Neuronal stem cell (in vitro differentiated cells): Measurements from ENCODE around the gene TEX28.

Experiments used
- DNase-seq: peaks from one replicate; pipeline ENCODE4 v3.0.0-alpha.2; 2013; ENCODE audit warnings: low spot score
- H2AFZ ChIP-seq: one replicate; pipeline ENCODE4 v1.6.1; 2013; ENCODE audit warnings: mild to moderate bottlenecking, low read length, inconsistent platforms
- H2AK5ac ChIP-seq: 2 replicates; pipeline ENCODE4 v1.6.1; 2013; ENCODE audit warnings: low read depth, mild to moderate bottlenecking, inconsistent platforms, low read length, moderate library complexity, mixed read lengths
- H2BK120ac ChIP-seq: 2 replicates; pipeline ENCODE4 v1.6.1; 2013; ENCODE audit warnings: low read depth, mild to moderate bottlenecking, inconsistent platforms, low read length, moderate library complexity, mixed read lengths
- H2BK12ac ChIP-seq: one replicate; pipeline ENCODE4 v1.6.1; 2013; ENCODE audit warnings: low read length, inconsistent platforms
- H2BK15ac ChIP-seq: 2 replicates; pipeline ENCODE4 v1.6.1; 2013; ENCODE audit warnings: mild to moderate bottlenecking, low read length, inconsistent platforms, mixed read lengths
- H2BK5ac ChIP-seq: one replicate; pipeline ENCODE4 v1.6.1; 2013; ENCODE audit warnings: inconsistent platforms, mild to moderate bottlenecking, low read length, moderate library complexity
- H3K14ac ChIP-seq: one replicate; pipeline ENCODE4 v1.6.1; 2013; ENCODE audit warnings: low read length, inconsistent platforms
- H3K18ac ChIP-seq: 2 replicates; pipeline ENCODE4 v1.6.1; 2013; ENCODE audit warnings: low read length, inconsistent platforms
- H3K23ac ChIP-seq: 2 replicates; pipeline ENCODE4 v1.6.1; 2013; ENCODE audit warnings: low read depth, mild to moderate bottlenecking, mixed read lengths, low read length, inconsistent platforms; ENCODE audit not compliant: poor library complexity
- H3K27ac ChIP-seq: replicated peaks from 3 replicates; pipeline ENCODE4 v1.5.1; 2013; ENCODE audit warnings: low read length, inconsistent platforms
- H3K27me3 ChIP-seq, 3 experiments: 2 replicates each; pipeline ENCODE4 v1.6.1; 2013; ENCODE audit warnings: low read length in 3 of 3, mild to moderate bottlenecking in 2 of 3, inconsistent platforms in 1 of 3, low read depth in 1 of 3, mixed read lengths in 1 of 3, moderate library complexity in 1 of 3; ENCODE audit not compliant: control insufficient read depth in 3 of 3, insufficient read depth in 3 of 3
- H3K36me3 ChIP-seq, 2 donors: replicated peaks in 1 of 2; 2 replicates each; pipeline ENCODE4 v1.6.1; 2013; ENCODE audit warnings: low read length in 2 of 2; ENCODE audit not compliant: control insufficient read depth in 2 of 2, insufficient read depth in 2 of 2
- H3K4ac ChIP-seq: 2 replicates; pipeline ENCODE4 v1.6.1; 2013; ENCODE audit warnings: inconsistent platforms, mild to moderate bottlenecking, low read length, moderate library complexity
- H3K4me1 ChIP-seq, 2 donors: 1 replicate in 1 of 2; 2 replicates in 1 of 2; pipeline ENCODE4 v1.6.1; 2013; ENCODE audit warnings: low read length in 2 of 2, low read depth in 1 of 2; ENCODE audit not compliant: control insufficient read depth in 2 of 2, insufficient read depth in 1 of 2
- H3K4me2 ChIP-seq: one replicate; pipeline ENCODE4 v1.6.1; 2013; ENCODE audit warnings: mild to moderate bottlenecking, low read length, inconsistent platforms; ENCODE audit not compliant: insufficient read depth, poor library complexity, severe bottlenecking
- H3K4me3 ChIP-seq, 2 donors: 2 replicates each; pipeline ENCODE4 v1.5.1; 2013; ENCODE audit warnings: low read length in 2 of 2, mild to moderate bottlenecking in 2 of 2, inconsistent platforms in 1 of 2, moderate library complexity in 1 of 2
- H3K79me1 ChIP-seq: one replicate; pipeline ENCODE4 v1.6.1; 2013; ENCODE audit warnings: low read depth, mild to moderate bottlenecking, inconsistent platforms, low read length, moderate library complexity
- H3K9ac ChIP-seq: one replicate; pipeline ENCODE4 v1.6.1; 2013; ENCODE audit warnings: mild to moderate bottlenecking, low read depth, low read length, inconsistent platforms; ENCODE audit not compliant: poor library complexity
- H3K9me3 ChIP-seq, 2 donors: replicated peaks in 1 of 2; 2 replicates each; pipeline versions ENCODE3 to v1.6.1; 2013; ENCODE audit warnings: low read length in 2 of 2, mild to moderate bottlenecking in 2 of 2, inconsistent platforms in 1 of 2, low read depth in 1 of 2, mixed read lengths in 1 of 2, moderate library complexity in 1 of 2; ENCODE audit not compliant: control insufficient read depth in 2 of 2, insufficient read depth in 1 of 2
- H4K8ac ChIP-seq: one replicate; pipeline ENCODE4 v1.6.1; 2013; ENCODE audit warnings: low read depth, mild to moderate bottlenecking, inconsistent platforms, low read length, moderate library complexity
- H4K91ac ChIP-seq: one replicate; pipeline ENCODE4 v1.6.1; 2013; ENCODE audit warnings: low read length, low read depth, mild to moderate bottlenecking, inconsistent platforms; ENCODE audit not compliant: poor library complexity
- WGBS, 2 donors: extraction: QIAGEN DNeasy Blood & Tissue Kit; methylation state at CpG; one replicate each; pipeline ENCODE4 v1.1.7; 2013; ENCODE audit warnings: missing lambda C conversion rate in 2 of 2, mixed read lengths in 1 of 2; ENCODE audit not compliant: insufficient read length in 2 of 2, insufficient replicate concordance in 1 of 2; ENCODE audit errors: extremely low coverage in 2 of 2; 5-methylcytosine and 5-hydroxymethylcytosine counted together

The TEX28 gene

DNA sequence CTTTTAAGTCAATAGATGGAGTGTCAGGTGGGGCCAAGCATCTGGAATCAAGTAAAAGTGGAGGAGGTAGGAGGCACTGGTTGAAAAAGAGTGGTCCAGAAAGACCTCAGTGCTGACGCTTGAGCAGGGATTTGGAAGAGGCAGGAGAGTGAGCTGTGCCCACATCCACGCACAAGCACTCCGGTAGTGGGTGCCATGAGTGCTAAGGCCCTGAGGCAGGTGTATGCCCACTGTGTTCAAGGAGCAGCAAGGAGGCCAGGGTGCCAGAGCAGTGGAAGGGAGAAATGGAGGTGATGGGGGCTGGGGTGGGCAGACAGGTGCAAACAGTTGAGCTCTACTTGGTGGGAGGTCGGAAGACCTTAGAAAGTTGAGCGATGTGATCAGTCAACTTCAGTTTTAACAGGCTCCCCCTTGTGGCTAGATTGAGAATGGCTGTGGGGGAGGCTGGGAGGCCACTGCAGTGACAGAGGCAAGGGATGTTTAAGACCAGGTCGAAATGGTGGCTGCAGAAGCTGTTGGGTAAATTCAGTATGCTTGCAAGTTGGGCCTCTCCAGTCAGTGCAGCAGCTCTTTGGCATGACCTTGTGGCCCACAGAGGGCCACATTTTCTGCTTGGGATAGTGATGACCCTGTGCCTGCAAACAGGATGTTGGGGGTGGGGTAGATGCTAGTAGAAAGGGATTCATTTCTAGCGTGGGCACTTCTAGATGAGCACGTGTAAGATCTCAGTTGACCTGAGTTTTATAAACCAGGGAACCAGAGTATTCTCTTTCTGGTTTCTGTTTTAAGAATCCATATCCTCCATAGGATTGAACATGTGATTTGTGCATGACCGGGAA, 13.4 kb upstream of the TEX28 start:
- no peak overlapping the region for H2AK5ac ChIP-seq
- H3K4ac ChIP-seq: no peak overlapping the region
- no peak overlapping the region for H4K8ac ChIP-seq
- H3K23ac ChIP-seq: no peak overlapping the region
- no peak overlapping the region for H3K4me3 ChIP-seq
- no CpG with 5 or more reads among the region's 9 CpGs for WGBS, 2 donors
- H3K4me1 ChIP-seq: peaks cover 10% of the 10 kb centered on the region in 2 donors
- no peaks in the 10 kb centered on the region for H3K79me1 ChIP-seq
- no peak overlapping the region for H3K9ac ChIP-seq
- H3K9me3 ChIP-seq: no peaks in the 10 kb centered on the region
- no peaks in the 10 kb centered on the region for H3K36me3 ChIP-seq
- H3K14ac ChIP-seq: no peak overlapping the region
- no peak overlapping the region for H3K4me2 ChIP-seq
- no peak overlapping the region for H4K91ac ChIP-seq
- no peak overlapping the region for H2BK5ac ChIP-seq
- H3K18ac ChIP-seq: no peak overlapping the region
- no peak overlapping the region for H2AFZ ChIP-seq
- DNase-seq: peak; percentile 36
- peaks cover 0 to 47% (median 0%) of the 10 kb centered on the region in 3 experiments for H3K27me3 ChIP-seq
- H2BK120ac ChIP-seq: no peak overlapping the region
- H2BK15ac ChIP-seq: no peak overlapping the region
- H2BK12ac ChIP-seq: no peak overlapping the region
- H3K27ac ChIP-seq: no peak overlapping the region

DNA sequence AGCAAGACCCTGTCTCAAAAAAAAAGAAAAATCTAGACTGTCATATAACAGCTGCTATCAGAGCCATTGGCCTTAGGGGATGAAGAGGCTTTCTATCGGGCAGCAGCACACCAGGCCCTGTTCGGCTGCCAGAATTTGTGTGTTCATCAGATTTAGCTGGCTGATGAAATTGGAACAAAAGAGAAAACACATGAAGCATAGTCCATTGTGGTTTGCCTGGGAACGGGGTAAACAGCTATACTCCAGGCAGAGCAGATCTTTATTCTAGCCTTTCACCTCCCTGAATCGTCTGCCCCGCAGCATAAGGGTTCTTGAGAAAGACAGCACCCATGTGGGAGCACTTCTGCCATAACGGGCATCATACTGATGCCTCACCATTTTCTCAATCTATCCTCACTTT, 12.3 kb upstream of the TEX28 start:
- Histone ChIP-seq H2BK120ac (no peak overlapping the region), H2BK12ac (no peak overlapping the region), H3K23ac (no peak overlapping the region), H3K18ac (no peak overlapping the region), H3K4me1 (peaks cover 5 to 10% of the 10 kb centered on the region in 2 donors), H3K79me1 (no peaks in the 10 kb centered on the region), H3K27me3 (peaks cover 0 to 37% (median 0%) of the 10 kb centered on the region in 3 experiments), H3K4ac (no peak overlapping the region), H3K9ac (no peak overlapping the region), H4K91ac (no peak overlapping the region), H3K4me2 (no peak overlapping the region), H2AK5ac (no peak overlapping the region), H2BK5ac (no peak overlapping the region), H3K36me3 (no peaks in the 10 kb centered on the region), H2BK15ac (no peak overlapping the region), H3K9me3 (no peaks in the 10 kb centered on the region), H2AFZ (no peak overlapping the region), H3K27ac (no peak overlapping the region), H4K8ac (no peak overlapping the region), H3K14ac (no peak overlapping the region), H3K4me3 (no peak overlapping the region)
- no peak for DNase-seq
- WGBS, 2 donors: no CpG with 5 or more reads among the region's 6 CpGs

DNA sequence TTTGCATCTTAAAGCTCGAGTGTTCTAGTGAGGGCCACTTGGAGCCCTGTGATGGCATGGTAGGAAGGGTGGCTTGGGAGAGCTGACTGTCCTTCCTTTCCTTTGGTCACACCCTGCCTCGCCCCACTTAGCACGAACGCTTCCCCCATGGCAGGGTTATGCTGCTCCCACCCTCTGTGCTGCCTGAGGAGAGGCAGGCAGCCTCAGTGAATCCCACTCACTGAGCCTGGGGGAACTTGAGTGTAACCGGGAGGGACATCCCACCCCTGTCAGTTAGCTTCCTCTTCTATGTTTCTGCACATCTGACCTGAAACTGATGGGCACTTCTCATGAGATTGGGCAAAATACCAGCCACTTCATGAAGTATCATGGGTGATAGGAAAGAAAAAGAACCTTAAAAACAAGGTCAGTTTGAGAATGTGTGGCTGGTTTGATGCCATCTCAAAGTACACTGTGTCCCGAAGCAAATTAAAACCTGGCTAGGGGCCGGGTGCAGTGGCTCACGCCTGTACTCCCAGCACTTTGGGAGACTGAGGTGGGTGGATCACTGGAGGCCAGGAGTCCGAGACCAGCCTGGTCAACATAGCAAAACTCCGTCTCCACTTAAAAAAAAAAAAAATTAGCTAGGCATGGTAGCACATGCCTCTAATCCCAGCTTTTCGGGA, 10.7 kb upstream of the TEX28 start:
- DNase-seq: no peak
- Histone ChIP-seq H2BK120ac (no peak overlapping the region), H3K27me3 (peaks cover 0 to 25% (median 0%) of the 10 kb centered on the region in 3 experiments), H3K18ac (no peak overlapping the region), H3K36me3 (no peaks in the 10 kb centered on the region), H3K4me2 (no peak overlapping the region), H3K4me3 (no peak overlapping the region), H3K79me1 (no peaks in the 10 kb centered on the region), H2BK5ac (no peak overlapping the region), H4K8ac (no peak overlapping the region), H2BK12ac (no peak overlapping the region), H4K91ac (no peak overlapping the region), H3K14ac (no peak overlapping the region), H2BK15ac (no peak overlapping the region), H3K27ac (no peak overlapping the region), H3K4ac (no peak overlapping the region), H3K23ac (no peak overlapping the region), H2AFZ (no peak overlapping the region), H3K9ac (no peak overlapping the region), H3K9me3 (no peaks in the 10 kb centered on the region), H2AK5ac (peak overlapping the region; percentile 32), H3K4me1 (peaks cover 5 to 10% of the 10 kb centered on the region in 2 donors)
- no CpG with 5 or more reads among the region's 11 CpGs for WGBS, 2 donors

DNA sequence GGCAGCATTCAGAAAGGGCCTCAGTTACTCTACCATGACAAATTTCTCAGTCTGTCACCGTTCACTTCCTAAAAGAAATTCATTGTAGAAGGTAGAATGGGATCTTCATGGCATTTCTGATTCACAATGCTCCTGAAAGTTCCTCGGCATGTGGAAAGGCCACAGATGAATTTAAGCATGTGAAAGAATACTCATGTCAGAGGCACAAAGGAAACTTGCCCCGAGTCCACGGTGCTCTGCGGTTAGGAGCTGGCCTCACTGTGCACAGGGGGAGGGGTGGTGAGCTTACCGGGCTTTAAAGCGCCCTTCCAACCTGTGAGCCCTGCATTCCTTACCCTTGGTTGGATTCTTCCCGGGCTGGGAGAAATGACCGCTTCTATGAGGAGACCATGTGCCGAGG, 9.9 kb upstream of the TEX28 start:
- no peak overlapping the region for H2BK15ac ChIP-seq
- no peak overlapping the region for H2BK12ac ChIP-seq
- H4K8ac ChIP-seq: no peak overlapping the region
- H3K4me1 ChIP-seq: peaks cover 5 to 10% of the 10 kb centered on the region in 2 donors
- no CpG with 5 or more reads among the region's 10 CpGs for WGBS, 2 donors
- H2BK120ac ChIP-seq: no peak overlapping the region
- no peaks in the 10 kb centered on the region for H3K79me1 ChIP-seq
- no peak overlapping the region for H2AK5ac ChIP-seq
- no peak overlapping the region for H3K4ac ChIP-seq
- peak overlapping the region; percentile 54 for H2AFZ ChIP-seq
- H3K36me3 ChIP-seq: no peaks in the 10 kb centered on the region
- DNase-seq: no peak
- no peak overlapping the region for H3K9ac ChIP-seq
- peak overlapping the region; percentile 79 for H3K27ac ChIP-seq
- H3K9me3 ChIP-seq: no peaks in the 10 kb centered on the region
- no peak overlapping the region for H3K14ac ChIP-seq
- H3K27me3 ChIP-seq: peaks cover 0 to 28% (median 0%) of the 10 kb centered on the region in 3 experiments
- no peak overlapping the region for H3K4me3 ChIP-seq
- no peak overlapping the region for H2BK5ac ChIP-seq
- H3K4me2 ChIP-seq: no peak overlapping the region
- peak overlapping the region; percentile 67 for H3K18ac ChIP-seq
- H4K91ac ChIP-seq: no peak overlapping the region
- no peak overlapping the region for H3K23ac ChIP-seq
